Lower lobe of right lung (tissue), 2 donors: ENCODE data around the gene TNFRSF4. TPM values are rescaled to one million over a fixed set of nuclear protein-coding genes. Genes with fewer than 3 reads are reported as not detected.

Experiments used
- ATAC-seq, 2 donors: fragments of 200-7000 bp; cut with Tn5 transposase; one replicate each; pipeline ENCODE4 v1.9.1; 2020 to 2022; ENCODE audit warnings: mild to moderate bottlenecking in 2 of 2, moderate library complexity in 2 of 2
- DNase-seq: peaks from one replicate; pipeline ENCODE4 v3.0.0-alpha.2; 2020
- H3K27ac ChIP-seq: fragments of 200-600 bp; one replicate; pipeline ENCODE4 v1.8.0; 2022
- H3K27me3 ChIP-seq: fragments of 200-600 bp; one replicate; pipeline ENCODE4 v1.8.0; 2022; ENCODE audit warnings: low read depth
- H3K36me3 ChIP-seq: fragments of 200-600 bp; one replicate; pipeline ENCODE4 v1.8.0; 2022; ENCODE audit warnings: mild to moderate bottlenecking
- H3K4me1 ChIP-seq: fragments of 200-600 bp; one replicate; pipeline ENCODE4 v1.8.0; 2022
- H3K4me3 ChIP-seq: fragments of 200-600 bp; one replicate; pipeline ENCODE4 v1.8.0; 2022; ENCODE audit warnings: mild to moderate bottlenecking
- H3K9me3 ChIP-seq: fragments of 200-600 bp; one replicate; pipeline ENCODE4 v1.8.0; 2022
- intact Hi-C: fragments of 100-400 bp; cut with DNase I; formaldehyde crosslinking; loops from one replicate; pipeline ENCODE4 v1.11.0; 2022
- total RNA-seq: library from RNA; stranded (reverse); fragmentation: NEBNext Ultra II Directional; extraction: Animal tissue kit (Norgen Biotek cat#: 25700); gene quantifications from one replicate; pipeline ENCODE4 v1.2.1, GENCODE V29; 2021
- TF ChIP-seq, protein P1 (sequence below): fragments of 200-600 bp; IDR thresholded peaks from one replicate; pipeline ENCODE4 v1.8.0; 2022; ENCODE audit warnings: antibody characterized with exemption, mild to moderate bottlenecking
- donor health status: DM: no; HTN: yes; CAD: no; lungs with severe emphysema.

The TNFRSF4 gene
- total RNA-seq, 1 donor from 2014 or later, result 3.0 TPM

DNA sequence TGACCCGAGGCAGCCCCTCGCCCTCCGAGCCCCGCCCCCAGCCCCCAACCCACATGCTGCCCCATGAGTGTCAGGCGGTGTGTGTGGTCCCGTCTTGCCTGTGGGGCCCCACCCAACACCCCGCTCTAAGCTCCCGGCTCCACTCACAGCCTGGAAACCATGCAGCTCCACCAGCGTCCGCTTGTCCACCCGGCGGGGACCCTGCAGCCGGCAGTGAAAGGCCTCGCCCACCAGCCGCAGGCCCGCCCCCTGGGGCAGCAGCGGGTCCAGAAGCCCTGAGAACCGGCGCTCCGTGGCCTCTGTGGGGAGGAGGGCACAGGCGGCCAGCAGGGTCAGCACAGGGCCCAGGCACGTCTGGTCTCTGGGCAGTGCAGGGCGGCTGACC lies 29.8 kb upstream of the TNFRSF4 start:
- ATAC-seq (no peak), DNase-seq (no peak)
- intact Hi-C loops, result no loop called here
- Histone ChIP-seq H3K4me3 (no peak overlapping the region), H3K9me3 (no peaks in the 10 kb centered on the region), H3K27me3 (peaks cover 56% of the 10 kb centered on the region), H3K27ac (no peak overlapping the region), H3K4me1 (no peaks in the 10 kb centered on the region), H3K36me3 (no peaks in the 10 kb centered on the region)
- TF ChIP-seq, protein P1, sequence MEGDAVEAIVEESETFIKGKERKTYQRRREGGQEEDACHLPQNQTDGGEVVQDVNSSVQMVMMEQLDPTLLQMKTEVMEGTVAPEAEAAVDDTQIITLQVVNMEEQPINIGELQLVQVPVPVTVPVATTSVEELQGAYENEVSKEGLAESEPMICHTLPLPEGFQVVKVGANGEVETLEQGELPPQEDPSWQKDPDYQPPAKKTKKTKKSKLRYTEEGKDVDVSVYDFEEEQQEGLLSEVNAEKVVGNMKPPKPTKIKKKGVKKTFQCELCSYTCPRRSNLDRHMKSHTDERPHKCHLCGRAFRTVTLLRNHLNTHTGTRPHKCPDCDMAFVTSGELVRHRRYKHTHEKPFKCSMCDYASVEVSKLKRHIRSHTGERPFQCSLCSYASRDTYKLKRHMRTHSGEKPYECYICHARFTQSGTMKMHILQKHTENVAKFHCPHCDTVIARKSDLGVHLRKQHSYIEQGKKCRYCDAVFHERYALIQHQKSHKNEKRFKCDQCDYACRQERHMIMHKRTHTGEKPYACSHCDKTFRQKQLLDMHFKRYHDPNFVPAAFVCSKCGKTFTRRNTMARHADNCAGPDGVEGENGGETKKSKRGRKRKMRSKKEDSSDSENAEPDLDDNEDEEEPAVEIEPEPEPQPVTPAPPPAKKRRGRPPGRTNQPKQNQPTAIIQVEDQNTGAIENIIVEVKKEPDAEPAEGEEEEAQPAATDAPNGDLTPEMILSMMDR, result no peak

GRCh38 chr1:1243266-1243660 lies 29.3 kb upstream of the TNFRSF4 start:
- no peaks in the 10 kb centered on the region for H3K9me3 ChIP-seq
- ATAC-seq (no peak), DNase-seq (no peak)

DNA sequence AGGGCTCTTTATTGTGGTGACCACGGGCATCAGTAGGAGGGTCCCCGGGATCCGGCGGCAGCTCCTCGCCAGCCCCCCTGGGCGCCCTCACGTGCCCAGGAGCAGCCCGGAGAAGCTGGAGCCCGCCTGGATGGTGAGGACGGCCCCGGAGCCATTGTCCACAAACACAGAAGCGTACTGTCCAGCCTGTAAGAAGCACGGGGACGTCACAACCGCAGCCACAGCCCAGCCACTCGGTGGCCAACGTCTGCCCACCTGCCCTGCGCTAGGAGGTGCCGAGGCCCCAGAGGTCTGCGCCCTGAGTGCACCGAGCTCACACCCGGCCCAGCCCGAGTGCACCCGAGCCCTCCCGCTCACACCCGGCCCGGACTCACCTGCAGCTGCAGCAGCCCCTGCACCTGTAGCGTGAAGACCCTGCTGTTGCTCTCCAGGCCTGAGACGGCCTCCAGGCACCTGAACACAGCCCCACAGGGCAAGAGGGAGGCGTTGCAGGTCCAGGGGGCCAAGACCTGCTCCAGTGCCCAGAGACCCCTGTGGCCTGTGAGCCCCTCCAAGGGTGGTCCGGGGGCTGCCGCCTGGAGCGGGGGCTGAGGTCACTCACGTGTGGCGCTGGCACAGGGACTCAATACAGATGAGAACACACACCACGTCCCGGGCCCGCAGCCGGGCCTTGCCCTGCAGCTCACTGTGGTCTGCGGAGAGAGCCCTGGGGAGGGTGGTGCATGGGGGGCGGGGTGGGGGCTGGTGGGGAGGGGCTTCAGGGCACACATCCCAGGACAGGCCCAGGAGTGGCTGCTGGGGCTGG lies 28.7 kb upstream of the TNFRSF4 start:
- Histone ChIP-seq H3K4me3 (no peak overlapping the region), H3K9me3 (no peaks in the 10 kb centered on the region), H3K4me1 (no peaks in the 10 kb centered on the region), H3K27me3 (peaks cover 67% of the 10 kb centered on the region), H3K36me3 (no peaks in the 10 kb centered on the region), H3K27ac (no peak overlapping the region)
- intact Hi-C loops, result no loop called here
- ATAC-seq, result no peak
- TF ChIP-seq, protein P1, result no peak
- no peak for DNase-seq

More at GRCh38 chr1:1243266-1243660, 29.3 kb upstream of the TNFRSF4 start:
- no peaks in the 10 kb centered on the region for H3K4me1 ChIP-seq
- H3K27ac ChIP-seq, result no peak overlapping the region
- H3K4me3 ChIP-seq, result no peak overlapping the region
- intact Hi-C loops, result no loop called here
- H3K27me3 ChIP-seq, result peaks cover 62% of the 10 kb centered on the region
- TF ChIP-seq, protein P1, result no peak
- no peaks in the 10 kb centered on the region for H3K36me3 ChIP-seq

DNA sequence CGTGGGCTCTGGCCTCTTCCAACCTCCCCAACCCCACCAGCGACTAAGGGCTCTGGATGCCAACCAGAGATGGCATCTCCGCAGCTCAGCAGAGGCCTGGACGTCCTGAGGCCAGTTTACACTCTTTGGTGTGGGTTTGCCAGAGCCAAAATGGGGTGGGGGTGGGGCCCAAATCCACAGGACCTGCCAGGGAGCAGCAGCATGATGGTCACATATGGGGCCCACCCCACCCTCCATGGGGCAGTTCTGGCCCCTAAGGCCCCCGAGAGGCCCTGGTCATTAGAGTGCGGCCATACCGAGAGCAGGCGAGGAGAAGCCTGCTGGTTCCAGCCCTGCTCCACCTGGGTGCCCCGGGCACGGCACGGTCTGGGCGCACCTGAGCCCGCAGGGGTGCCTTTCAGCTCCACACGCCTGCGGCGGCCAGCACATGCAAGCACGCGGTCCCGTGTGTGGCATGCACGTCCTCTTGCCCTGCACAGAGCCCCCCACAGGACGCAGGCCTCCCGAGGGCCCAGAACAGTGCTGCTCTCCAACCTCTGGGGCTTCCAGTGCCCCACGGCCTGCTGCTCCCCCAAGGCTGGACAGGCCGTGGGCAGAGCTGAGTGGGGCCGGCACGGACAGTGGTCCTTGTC lies 27.8 kb upstream of the TNFRSF4 start:
- peaks cover 67% of the 10 kb centered on the region for H3K27me3 ChIP-seq
- no peaks in the 10 kb centered on the region for H3K9me3 ChIP-seq
- intact Hi-C loops, result no loop called here
- no peak overlapping the region for H3K27ac ChIP-seq
- no peak overlapping the region for H3K4me3 ChIP-seq
- ATAC-seq, result no peak
- peaks cover 3% of the 10 kb centered on the region for H3K4me1 ChIP-seq
- no peaks in the 10 kb centered on the region for H3K36me3 ChIP-seq
- DNase-seq, result no peak
- TF ChIP-seq, protein P1, result no peak

DNA sequence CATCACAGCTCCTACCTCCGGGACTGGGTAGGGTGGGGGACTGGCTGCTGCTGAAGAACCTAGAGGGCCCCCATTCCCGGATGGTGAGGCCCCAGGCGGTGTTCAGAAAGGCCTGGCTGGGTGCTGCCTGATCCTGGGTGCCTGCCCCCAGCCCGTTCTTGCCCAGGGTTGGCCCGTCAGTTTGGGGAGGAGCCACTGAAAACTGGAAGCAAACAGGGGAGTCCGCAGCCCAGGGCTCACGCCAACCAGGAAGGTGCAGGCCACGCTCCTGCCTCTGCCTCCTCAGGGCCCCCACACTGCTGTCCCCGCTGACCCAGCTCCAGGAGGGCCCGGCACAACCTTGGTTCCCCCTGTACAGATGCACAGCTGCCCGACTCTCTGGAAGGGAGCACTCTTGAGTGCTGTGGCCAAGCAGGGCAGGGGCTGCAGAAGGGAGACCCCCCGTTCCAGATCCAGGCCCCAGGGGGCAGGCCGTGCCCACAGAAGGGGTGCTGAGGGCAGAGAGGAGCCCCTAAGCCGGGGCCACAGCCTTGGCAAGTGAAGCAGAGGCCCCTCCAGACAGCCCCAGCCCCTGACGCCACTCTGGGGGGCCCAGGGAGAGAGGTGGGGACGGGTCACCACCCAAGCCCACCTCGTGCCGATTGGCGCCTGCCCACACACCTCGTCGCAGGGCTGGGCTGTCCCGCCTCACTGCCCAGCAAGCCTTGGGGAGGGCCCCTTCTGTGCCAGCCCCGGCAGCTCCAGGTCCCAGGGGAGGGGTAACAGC lies 27.1 kb upstream of the TNFRSF4 start:
- intact Hi-C loops, result no loop called here
- TF ChIP-seq, protein P1, result no peak
- ATAC-seq (no peak), DNase-seq (no peak)
- peaks cover 3% of the 10 kb centered on the region for H3K4me1 ChIP-seq
- H3K27ac ChIP-seq, result no peak overlapping the region
- no peaks in the 10 kb centered on the region for H3K9me3 ChIP-seq
- no peaks in the 10 kb centered on the region for H3K36me3 ChIP-seq
- H3K4me3 ChIP-seq, result no peak overlapping the region
- H3K27me3 ChIP-seq, result peaks cover 60% of the 10 kb centered on the region
